Measurements from ENCODE around the gene CYP2C19.

Gene CYP2C19

DNA sequence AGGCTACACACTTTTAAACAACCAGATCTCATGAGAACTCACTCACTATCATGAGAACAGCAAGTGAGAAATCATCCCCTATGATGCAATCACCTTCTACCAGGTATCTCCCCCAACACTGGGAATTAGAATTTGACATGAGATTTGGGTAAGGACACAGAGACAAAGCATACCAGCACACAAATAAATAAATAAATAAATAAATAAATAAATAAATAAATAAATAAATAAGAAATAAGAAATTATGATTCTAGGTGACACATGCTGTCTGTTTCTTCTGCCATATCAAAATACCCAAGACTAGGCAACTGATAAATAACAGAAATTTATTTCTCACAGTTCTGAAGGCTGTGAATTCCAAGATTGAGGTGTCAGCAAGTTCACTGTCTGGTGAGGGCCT is 88.8 kb downstream of the CYP2C19 start:
- H3K4me1 ChIP-seq (ENCODE audit: control insufficient read depth, insufficient read depth, low read length) = no peaks in the 10 kb centered on the region
- no peaks in the 10 kb centered on the region for H3K36me3 ChIP-seq (ENCODE audit: control insufficient read depth in 2 of 2, insufficient read depth in 1 of 2, low read length in 2 of 2)
- CTCF ChIA-PET = no interaction called here
- H3K4me3 ChIP-seq (ENCODE audit: low read depth, low read length) = no peak overlapping the region
- no peaks in the 10 kb centered on the region for H3K9me3 ChIP-seq (ENCODE audit: control insufficient read depth, insufficient read depth, low read depth, low read length)
- TF ChIP-seq ZBTB21 (tag by site-specific recombination; IDR thresholded peaks at IDR 0.05) = 0 out of 2 replicates have a peak, but pooled peaks have one; percentile 18
- TF ChIP-seq ZNF202 (tag by site-specific recombination; IDR thresholded peaks at IDR 0.05; ENCODE audit: borderline replicate concordance) = 0 out of 2 replicates have a peak, but pooled peaks have one; percentile 29
- TF ChIP-seq ZNF623 (tag by site-specific recombination; IDR thresholded peaks at IDR 0.05) = peak; percentile 51
- TF ChIP-seq ZNF558 (tag by site-specific recombination; IDR thresholded peaks at IDR 0.05) = 0 out of 2 replicates have a peak, but pooled peaks have one; percentile 36
- TF ChIP-seq, protein P1, sequence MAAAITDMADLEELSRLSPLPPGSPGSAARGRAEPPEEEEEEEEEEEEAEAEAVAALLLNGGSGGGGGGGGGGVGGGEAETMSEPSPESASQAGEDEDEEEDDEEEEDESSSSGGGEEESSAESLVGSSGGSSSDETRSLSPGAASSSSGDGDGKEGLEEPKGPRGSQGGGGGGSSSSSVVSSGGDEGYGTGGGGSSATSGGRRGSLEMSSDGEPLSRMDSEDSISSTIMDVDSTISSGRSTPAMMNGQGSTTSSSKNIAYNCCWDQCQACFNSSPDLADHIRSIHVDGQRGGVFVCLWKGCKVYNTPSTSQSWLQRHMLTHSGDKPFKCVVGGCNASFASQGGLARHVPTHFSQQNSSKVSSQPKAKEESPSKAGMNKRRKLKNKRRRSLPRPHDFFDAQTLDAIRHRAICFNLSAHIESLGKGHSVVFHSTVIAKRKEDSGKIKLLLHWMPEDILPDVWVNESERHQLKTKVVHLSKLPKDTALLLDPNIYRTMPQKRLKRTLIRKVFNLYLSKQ (tag by site-specific recombination; IDR thresholded peaks at IDR 0.05; ENCODE audit: borderline replicate concordance) = no peak
- TF ChIP-seq ZNF529 (tag by site-specific recombination; IDR thresholded peaks at IDR 0.05; ENCODE audit: insufficient replicate concordance) = peak; percentile 12
- no peak for TF ChIP-seq ZNF777 (tag by site-specific recombination; IDR thresholded peaks at IDR 0.05; ENCODE audit: borderline replicate concordance)
- TF ChIP-seq, protein P2, sequence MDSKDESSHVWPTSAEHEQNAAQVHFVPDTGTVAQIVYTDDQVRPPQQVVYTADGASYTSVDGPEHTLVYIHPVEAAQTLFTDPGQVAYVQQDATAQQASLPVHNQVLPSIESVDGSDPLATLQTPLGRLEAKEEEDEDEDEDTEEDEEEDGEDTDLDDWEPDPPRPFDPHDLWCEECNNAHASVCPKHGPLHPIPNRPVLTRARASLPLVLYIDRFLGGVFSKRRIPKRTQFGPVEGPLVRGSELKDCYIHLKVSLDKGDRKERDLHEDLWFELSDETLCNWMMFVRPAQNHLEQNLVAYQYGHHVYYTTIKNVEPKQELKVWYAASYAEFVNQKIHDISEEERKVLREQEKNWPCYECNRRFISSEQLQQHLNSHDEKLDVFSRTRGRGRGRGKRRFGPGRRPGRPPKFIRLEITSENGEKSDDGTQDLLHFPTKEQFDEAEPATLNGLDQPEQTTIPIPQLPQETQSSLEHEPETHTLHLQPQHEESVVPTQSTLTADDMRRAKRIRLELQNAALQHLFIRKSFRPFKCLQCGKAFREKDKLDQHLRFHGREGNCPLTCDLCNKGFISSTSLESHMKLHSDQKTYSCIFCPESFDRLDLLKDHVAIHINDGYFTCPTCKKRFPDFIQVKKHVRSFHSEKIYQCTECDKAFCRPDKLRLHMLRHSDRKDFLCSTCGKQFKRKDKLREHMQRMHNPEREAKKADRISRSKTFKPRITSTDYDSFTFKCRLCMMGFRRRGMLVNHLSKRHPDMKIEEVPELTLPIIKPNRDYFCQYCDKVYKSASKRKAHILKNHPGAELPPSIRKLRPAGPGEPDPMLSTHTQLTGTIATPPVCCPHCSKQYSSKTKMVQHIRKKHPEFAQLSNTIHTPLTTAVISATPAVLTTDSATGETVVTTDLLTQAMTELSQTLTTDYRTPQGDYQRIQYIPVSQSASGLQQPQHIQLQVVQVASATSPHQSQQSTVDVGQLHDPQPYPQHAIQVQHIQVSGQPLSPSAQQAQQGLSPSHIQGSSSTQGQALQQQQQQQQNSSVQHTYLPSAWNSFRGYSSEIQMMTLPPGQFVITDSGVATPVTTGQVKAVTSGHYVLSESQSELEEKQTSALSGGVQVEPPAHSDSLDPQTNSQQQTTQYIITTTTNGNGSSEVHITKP (tag by site-specific recombination; IDR thresholded peaks at IDR 0.05) = no peak
- TF ChIP-seq ZNF654 (tag by site-specific recombination; IDR thresholded peaks at IDR 0.05; ENCODE audit: low read depth) = peak; percentile 21
- peak; percentile 64 for TF ChIP-seq ZNF426 (tag by site-specific recombination; IDR thresholded peaks at IDR 0.05)
- TF ChIP-seq, protein P3, sequence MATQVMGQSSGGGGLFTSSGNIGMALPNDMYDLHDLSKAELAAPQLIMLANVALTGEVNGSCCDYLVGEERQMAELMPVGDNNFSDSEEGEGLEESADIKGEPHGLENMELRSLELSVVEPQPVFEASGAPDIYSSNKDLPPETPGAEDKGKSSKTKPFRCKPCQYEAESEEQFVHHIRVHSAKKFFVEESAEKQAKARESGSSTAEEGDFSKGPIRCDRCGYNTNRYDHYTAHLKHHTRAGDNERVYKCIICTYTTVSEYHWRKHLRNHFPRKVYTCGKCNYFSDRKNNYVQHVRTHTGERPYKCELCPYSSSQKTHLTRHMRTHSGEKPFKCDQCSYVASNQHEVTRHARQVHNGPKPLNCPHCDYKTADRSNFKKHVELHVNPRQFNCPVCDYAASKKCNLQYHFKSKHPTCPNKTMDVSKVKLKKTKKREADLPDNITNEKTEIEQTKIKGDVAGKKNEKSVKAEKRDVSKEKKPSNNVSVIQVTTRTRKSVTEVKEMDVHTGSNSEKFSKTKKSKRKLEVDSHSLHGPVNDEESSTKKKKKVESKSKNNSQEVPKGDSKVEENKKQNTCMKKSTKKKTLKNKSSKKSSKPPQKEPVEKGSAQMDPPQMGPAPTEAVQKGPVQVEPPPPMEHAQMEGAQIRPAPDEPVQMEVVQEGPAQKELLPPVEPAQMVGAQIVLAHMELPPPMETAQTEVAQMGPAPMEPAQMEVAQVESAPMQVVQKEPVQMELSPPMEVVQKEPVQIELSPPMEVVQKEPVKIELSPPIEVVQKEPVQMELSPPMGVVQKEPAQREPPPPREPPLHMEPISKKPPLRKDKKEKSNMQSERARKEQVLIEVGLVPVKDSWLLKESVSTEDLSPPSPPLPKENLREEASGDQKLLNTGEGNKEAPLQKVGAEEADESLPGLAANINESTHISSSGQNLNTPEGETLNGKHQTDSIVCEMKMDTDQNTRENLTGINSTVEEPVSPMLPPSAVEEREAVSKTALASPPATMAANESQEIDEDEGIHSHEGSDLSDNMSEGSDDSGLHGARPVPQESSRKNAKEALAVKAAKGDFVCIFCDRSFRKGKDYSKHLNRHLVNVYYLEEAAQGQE (tag by site-specific recombination; IDR thresholded peaks at IDR 0.05) = 0 out of 2 replicates have a peak, but pooled peaks have one; percentile 22
- TF ChIP-seq ZNF394 (tag by site-specific recombination; IDR thresholded peaks at IDR 0.05; ENCODE audit: borderline replicate concordance) = peak; percentile 79; the same call in 1 of the 2 replicates
- TF ChIP-seq ZNF266 (tag by site-specific recombination; IDR thresholded peaks at IDR 0.05; ENCODE audit: low read depth) = 0 out of 2 replicates have a peak, but pooled peaks have one; percentile 47
- TF ChIP-seq ZFHX2 (tag by site-specific recombination; conservative IDR thresholded peaks at IDR 0.05) = no peak
- no peak for TF ChIP-seq GLI4 (tag by site-specific recombination; IDR thresholded peaks at IDR 0.05)
- TF ChIP-seq ZNF555 (tag by site-specific recombination; conservative IDR thresholded peaks at IDR 0.05) = peak; percentile 59; the same call in 1 of the 2 replicates
- peak; percentile 57; the same call in 1 of the 2 replicates for TF ChIP-seq ZNF433 (tag by site-specific recombination; IDR thresholded peaks at IDR 0.05; ENCODE audit: low read depth)
- TF ChIP-seq, protein P4, sequence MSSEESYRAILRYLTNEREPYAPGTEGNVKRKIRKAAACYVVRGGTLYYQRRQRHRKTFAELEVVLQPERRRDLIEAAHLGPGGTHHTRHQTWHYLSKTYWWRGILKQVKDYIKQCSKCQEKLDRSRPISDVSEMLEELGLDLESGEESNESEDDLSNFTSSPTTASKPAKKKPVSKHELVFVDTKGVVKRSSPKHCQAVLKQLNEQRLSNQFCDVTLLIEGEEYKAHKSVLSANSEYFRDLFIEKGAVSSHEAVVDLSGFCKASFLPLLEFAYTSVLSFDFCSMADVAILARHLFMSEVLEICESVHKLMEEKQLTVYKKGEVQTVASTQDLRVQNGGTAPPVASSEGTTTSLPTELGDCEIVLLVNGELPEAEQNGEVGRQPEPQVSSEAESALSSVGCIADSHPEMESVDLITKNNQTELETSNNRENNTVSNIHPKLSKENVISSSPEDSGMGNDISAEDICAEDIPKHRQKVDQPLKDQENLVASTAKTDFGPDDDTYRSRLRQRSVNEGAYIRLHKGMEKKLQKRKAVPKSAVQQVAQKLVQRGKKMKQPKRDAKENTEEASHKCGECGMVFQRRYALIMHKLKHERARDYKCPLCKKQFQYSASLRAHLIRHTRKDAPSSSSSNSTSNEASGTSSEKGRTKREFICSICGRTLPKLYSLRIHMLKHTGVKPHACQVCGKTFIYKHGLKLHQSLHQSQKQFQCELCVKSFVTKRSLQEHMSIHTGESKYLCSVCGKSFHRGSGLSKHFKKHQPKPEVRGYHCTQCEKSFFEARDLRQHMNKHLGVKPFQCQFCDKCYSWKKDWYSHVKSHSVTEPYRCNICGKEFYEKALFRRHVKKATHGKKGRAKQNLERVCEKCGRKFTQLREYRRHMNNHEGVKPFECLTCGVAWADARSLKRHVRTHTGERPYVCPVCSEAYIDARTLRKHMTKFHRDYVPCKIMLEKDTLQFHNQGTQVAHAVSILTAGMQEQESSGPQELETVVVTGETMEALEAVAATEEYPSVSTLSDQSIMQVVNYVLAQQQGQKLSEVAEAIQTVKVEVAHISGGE (tag by site-specific recombination; conservative IDR thresholded peaks at IDR 0.05; ENCODE audit: low read depth) = peak; percentile 63
- peak; percentile 44 for TF ChIP-seq ZNF140 (tag by site-specific recombination; IDR thresholded peaks at IDR 0.05)
- no peak for TF ChIP-seq ZNF600 (tag by site-specific recombination; IDR thresholded peaks at IDR 0.05)
- TF ChIP-seq BCL11B (tag by site-specific recombination; IDR thresholded peaks at IDR 0.05; ENCODE audit: low read depth) = no peak
- no peak overlapping the region for H3K27ac ChIP-seq (ENCODE audit: extremely low read depth, low read depth, low read length)
- POLR2A ChIA-PET = no interaction called here
